SK-N-SH (cell line): ENCODE results near the gene TRDN.

Experiments
- POLR2AphosphoS5 ChIP-seq: IDR thresholded peaks from 2 replicates; pipeline ENCODE4 v1.6.1; 2012; ENCODE audit warnings: low read depth, low read length
- RAD21 ChIP-seq: IDR thresholded peaks from 2 replicates; pipeline ENCODE4 v1.6.1; 2012; ENCODE audit warnings: mild to moderate bottlenecking, low read length
- TAF1 ChIP-seq: IDR thresholded peaks from 2 replicates; pipeline ENCODE4 v1.6.1; 2012; ENCODE audit warnings: low read depth, mild to moderate bottlenecking, low read length, moderate library complexity, borderline replicate concordance
- TF ChIP-seq, protein P1 (sequence below): fragments of 200-600 bp; sonication (generic); IDR thresholded peaks from 2 replicates; pipeline ENCODE4 v1.6.1; 2017; ENCODE audit warnings: antibody characterized with exemption, mild to moderate bottlenecking, moderate library complexity
- TF ChIP-seq, protein P2 (sequence below): IDR thresholded peaks from 2 replicates; pipeline ENCODE4 v1.4.0; 2012; ENCODE audit warnings: low read depth, borderline replicate concordance
- TF ChIP-seq, protein P3 (sequence below): IDR thresholded peaks from 2 replicates; pipeline ENCODE4 v1.6.1; 2012; ENCODE audit warnings: mild to moderate bottlenecking, low read depth, low read length, moderate library complexity
- TF ChIP-seq, protein P4 (sequence below): IDR thresholded peaks from 2 replicates; pipeline ENCODE4 v1.4.0; 2012; ENCODE audit warnings: low read depth, borderline replicate concordance

DNA sequence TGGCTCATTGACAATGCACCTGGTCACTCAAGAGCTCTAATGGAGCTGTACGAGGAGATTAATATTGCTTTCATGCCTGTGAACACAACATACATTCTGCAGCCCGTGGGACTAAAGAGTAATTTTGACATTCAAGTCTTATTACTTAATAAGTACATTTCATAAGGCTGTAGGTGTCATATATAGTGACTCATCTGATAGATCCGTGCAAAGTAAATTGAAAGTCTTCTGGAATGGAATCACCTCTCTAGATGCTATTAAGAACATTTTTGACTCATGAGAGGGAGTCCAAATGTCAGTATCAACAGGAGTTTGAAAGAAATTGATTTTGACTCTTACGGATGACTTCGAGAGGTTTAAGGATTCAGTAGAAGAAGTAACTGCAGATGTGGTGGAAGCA lies 372.8 kb downstream of the TRDN start:
- TF ChIP-seq POLR2AphosphoS5 (no peak), RAD21 (no peak), TAF1 (no peak)
- TF ChIP-seq, protein P1, sequence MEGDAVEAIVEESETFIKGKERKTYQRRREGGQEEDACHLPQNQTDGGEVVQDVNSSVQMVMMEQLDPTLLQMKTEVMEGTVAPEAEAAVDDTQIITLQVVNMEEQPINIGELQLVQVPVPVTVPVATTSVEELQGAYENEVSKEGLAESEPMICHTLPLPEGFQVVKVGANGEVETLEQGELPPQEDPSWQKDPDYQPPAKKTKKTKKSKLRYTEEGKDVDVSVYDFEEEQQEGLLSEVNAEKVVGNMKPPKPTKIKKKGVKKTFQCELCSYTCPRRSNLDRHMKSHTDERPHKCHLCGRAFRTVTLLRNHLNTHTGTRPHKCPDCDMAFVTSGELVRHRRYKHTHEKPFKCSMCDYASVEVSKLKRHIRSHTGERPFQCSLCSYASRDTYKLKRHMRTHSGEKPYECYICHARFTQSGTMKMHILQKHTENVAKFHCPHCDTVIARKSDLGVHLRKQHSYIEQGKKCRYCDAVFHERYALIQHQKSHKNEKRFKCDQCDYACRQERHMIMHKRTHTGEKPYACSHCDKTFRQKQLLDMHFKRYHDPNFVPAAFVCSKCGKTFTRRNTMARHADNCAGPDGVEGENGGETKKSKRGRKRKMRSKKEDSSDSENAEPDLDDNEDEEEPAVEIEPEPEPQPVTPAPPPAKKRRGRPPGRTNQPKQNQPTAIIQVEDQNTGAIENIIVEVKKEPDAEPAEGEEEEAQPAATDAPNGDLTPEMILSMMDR = no peak
- TF ChIP-seq, protein P2, sequence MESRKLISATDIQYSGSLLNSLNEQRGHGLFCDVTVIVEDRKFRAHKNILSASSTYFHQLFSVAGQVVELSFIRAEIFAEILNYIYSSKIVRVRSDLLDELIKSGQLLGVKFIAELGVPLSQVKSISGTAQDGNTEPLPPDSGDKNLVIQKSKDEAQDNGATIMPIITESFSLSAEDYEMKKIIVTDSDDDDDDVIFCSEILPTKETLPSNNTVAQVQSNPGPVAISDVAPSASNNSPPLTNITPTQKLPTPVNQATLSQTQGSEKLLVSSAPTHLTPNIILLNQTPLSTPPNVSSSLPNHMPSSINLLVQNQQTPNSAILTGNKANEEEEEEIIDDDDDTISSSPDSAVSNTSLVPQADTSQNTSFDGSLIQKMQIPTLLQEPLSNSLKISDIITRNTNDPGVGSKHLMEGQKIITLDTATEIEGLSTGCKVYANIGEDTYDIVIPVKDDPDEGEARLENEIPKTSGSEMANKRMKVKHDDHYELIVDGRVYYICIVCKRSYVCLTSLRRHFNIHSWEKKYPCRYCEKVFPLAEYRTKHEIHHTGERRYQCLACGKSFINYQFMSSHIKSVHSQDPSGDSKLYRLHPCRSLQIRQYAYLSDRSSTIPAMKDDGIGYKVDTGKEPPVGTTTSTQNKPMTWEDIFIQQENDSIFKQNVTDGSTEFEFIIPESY = no peak
- TF ChIP-seq, protein P3, sequence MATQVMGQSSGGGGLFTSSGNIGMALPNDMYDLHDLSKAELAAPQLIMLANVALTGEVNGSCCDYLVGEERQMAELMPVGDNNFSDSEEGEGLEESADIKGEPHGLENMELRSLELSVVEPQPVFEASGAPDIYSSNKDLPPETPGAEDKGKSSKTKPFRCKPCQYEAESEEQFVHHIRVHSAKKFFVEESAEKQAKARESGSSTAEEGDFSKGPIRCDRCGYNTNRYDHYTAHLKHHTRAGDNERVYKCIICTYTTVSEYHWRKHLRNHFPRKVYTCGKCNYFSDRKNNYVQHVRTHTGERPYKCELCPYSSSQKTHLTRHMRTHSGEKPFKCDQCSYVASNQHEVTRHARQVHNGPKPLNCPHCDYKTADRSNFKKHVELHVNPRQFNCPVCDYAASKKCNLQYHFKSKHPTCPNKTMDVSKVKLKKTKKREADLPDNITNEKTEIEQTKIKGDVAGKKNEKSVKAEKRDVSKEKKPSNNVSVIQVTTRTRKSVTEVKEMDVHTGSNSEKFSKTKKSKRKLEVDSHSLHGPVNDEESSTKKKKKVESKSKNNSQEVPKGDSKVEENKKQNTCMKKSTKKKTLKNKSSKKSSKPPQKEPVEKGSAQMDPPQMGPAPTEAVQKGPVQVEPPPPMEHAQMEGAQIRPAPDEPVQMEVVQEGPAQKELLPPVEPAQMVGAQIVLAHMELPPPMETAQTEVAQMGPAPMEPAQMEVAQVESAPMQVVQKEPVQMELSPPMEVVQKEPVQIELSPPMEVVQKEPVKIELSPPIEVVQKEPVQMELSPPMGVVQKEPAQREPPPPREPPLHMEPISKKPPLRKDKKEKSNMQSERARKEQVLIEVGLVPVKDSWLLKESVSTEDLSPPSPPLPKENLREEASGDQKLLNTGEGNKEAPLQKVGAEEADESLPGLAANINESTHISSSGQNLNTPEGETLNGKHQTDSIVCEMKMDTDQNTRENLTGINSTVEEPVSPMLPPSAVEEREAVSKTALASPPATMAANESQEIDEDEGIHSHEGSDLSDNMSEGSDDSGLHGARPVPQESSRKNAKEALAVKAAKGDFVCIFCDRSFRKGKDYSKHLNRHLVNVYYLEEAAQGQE = no peak
- TF ChIP-seq, protein P4, sequence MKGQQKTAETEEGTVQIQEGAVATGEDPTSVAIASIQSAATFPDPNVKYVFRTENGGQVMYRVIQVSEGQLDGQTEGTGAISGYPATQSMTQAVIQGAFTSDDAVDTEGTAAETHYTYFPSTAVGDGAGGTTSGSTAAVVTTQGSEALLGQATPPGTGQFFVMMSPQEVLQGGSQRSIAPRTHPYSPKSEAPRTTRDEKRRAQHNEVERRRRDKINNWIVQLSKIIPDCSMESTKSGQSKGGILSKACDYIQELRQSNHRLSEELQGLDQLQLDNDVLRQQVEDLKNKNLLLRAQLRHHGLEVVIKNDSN = no peak
